Parathyroid adenoma (tissue), 2 donors: Measurements from ENCODE around the gene LYSMD2.

Source experiments
- H2AFZ ChIP-seq: fragments of 300-600 bp; sonication (generic); one replicate; pipeline ENCODE4 v1.7.0; 2017; ENCODE audit warnings: antibody characterized with exemption, mild to moderate bottlenecking
- H3K27ac ChIP-seq: fragments of 300-600 bp; sonication (generic); one replicate; pipeline ENCODE4 v1.7.0; 2017
- H3K27me3 ChIP-seq: fragments of 300-600 bp; sonication (generic); one replicate; pipeline ENCODE4 v1.7.0; 2017; ENCODE audit warnings: low read length; ENCODE audit not compliant: control insufficient read depth, insufficient read depth
- H3K36me3 ChIP-seq: fragments of 300-600 bp; sonication (generic); one replicate; pipeline ENCODE4 v1.7.0; 2017; ENCODE audit warnings: low read length; ENCODE audit not compliant: control insufficient read depth, insufficient read depth
- H3K4me1 ChIP-seq: fragments of 300-600 bp; sonication (generic); one replicate; pipeline ENCODE4 v1.7.0; 2017; ENCODE audit warnings: control low read depth
- H3K4me2 ChIP-seq: fragments of 300-600 bp; sonication (generic); one replicate; pipeline ENCODE4 v1.7.0; 2017; ENCODE audit warnings: low read length
- H3K4me3 ChIP-seq: fragments of 300-600 bp; sonication (generic); one replicate; pipeline ENCODE4 v1.7.0; 2017; ENCODE audit warnings: low read depth, low read length
- H3K79me2 ChIP-seq: fragments of 300-600 bp; sonication (generic); one replicate; pipeline ENCODE4 v1.7.0; 2017; ENCODE audit warnings: control low read depth
- H3K9ac ChIP-seq: fragments of 300-600 bp; sonication (generic); one replicate; pipeline ENCODE4 v1.7.0; 2017; ENCODE audit warnings: mild to moderate bottlenecking
- H3K9me3 ChIP-seq: fragments of 300-600 bp; sonication (generic); one replicate; pipeline ENCODE4 v1.7.0; 2017; ENCODE audit warnings: low read length; ENCODE audit not compliant: control insufficient read depth
- TF ChIP-seq, protein P1 (sequence below): fragments of 300-600 bp; sonication (generic); IDR thresholded peaks from one replicate; pipeline ENCODE4 v1.7.0; 2017; ENCODE audit warnings: antibody characterized with exemption, mild to moderate bottlenecking
- donor health status: primary hyperparathyroidism.

LYSMD2 gene

DNA sequence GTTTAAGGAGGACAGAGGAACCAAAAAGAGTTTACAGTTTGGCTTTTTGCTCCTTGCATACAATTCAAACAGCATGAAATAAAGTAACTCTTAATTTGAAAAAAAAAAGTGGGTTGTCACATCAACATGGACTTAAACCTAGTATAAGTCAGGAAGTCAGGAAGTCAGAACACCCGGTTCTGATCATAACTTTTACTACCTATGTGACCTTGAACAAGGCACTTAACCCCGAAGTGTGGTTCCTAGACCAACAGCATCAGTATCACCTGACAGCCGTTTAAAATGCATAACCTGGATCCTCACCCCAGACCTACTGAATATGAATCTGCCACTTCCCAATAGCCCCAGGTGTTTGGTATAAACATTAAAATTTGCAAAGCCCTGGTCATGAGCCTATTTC is 18.7 kb downstream of the LYSMD2 start:
- no peak overlapping the region for H2AFZ ChIP-seq
- no peak overlapping the region for H3K27ac ChIP-seq
- H3K4me1 ChIP-seq: no peaks in the 10 kb centered on the region
- no peak overlapping the region for H3K4me2 ChIP-seq
- no peaks in the 10 kb centered on the region for H3K79me2 ChIP-seq
- H3K36me3 ChIP-seq: no peaks in the 10 kb centered on the region
- no peak overlapping the region for H3K9ac ChIP-seq
- no peaks in the 10 kb centered on the region for H3K27me3 ChIP-seq
- no peak overlapping the region for H3K4me3 ChIP-seq
- no peaks in the 10 kb centered on the region for H3K9me3 ChIP-seq
- TF ChIP-seq, protein P1, sequence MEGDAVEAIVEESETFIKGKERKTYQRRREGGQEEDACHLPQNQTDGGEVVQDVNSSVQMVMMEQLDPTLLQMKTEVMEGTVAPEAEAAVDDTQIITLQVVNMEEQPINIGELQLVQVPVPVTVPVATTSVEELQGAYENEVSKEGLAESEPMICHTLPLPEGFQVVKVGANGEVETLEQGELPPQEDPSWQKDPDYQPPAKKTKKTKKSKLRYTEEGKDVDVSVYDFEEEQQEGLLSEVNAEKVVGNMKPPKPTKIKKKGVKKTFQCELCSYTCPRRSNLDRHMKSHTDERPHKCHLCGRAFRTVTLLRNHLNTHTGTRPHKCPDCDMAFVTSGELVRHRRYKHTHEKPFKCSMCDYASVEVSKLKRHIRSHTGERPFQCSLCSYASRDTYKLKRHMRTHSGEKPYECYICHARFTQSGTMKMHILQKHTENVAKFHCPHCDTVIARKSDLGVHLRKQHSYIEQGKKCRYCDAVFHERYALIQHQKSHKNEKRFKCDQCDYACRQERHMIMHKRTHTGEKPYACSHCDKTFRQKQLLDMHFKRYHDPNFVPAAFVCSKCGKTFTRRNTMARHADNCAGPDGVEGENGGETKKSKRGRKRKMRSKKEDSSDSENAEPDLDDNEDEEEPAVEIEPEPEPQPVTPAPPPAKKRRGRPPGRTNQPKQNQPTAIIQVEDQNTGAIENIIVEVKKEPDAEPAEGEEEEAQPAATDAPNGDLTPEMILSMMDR: no peak

DNA sequence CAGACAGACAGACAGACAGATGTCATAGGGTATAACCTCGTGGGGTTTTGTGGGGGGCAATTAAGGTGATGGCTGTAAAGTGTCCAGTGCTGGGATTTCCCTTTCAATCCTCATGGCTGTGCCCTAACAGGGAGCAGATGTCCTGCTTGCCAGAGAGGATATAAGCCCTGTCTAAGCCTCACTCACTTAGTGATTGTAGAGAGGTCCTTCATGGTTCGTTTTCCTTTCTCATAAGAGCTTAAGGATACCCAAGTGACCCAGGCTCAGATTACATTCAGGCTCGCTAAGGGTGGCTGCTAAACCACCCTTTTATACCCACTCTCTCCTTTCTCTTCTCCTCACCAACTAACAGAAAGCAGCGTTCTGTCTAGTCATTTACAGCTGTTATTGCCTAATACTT is 19.2 kb downstream of the LYSMD2 start:
- Histone ChIP-seq H3K9me3 (no peaks in the 10 kb centered on the region), H3K27me3 (no peaks in the 10 kb centered on the region), H3K9ac (no peak overlapping the region), H3K4me2 (no peak overlapping the region), H2AFZ (no peak overlapping the region), H3K27ac (no peak overlapping the region), H3K4me1 (no peaks in the 10 kb centered on the region), H3K79me2 (no peaks in the 10 kb centered on the region), H3K36me3 (no peaks in the 10 kb centered on the region), H3K4me3 (no peak overlapping the region)
- TF ChIP-seq, protein P1: no peak

DNA sequence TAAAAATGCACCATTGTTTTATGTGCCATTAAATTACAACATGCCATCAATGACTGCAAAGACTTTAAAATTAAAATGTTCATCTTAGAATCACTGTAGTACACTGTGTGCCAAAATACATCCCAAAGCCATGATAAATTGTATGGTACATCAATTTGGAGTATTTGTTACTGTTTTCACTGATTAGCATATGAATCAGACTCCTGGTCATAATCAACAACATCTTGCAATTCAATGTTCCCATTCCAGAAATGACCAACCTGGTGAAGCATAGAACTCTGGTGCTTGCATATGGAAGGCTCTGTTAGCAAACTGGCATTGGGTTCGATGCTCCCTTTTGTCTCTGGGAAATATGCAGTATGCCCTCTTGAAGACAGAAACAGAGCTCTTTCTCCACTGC is 22.5 kb downstream of the LYSMD2 start:
- no peak overlapping the region for H3K27ac ChIP-seq
- TF ChIP-seq, protein P1: no peak
- H3K9me3 ChIP-seq: no peaks in the 10 kb centered on the region
- H2AFZ ChIP-seq: no peak overlapping the region
- no peak overlapping the region for H3K9ac ChIP-seq
- H3K36me3 ChIP-seq: no peaks in the 10 kb centered on the region
- no peak overlapping the region for H3K4me3 ChIP-seq
- H3K79me2 ChIP-seq: no peaks in the 10 kb centered on the region
- no peaks in the 10 kb centered on the region for H3K4me1 ChIP-seq
- no peak overlapping the region for H3K4me2 ChIP-seq
- no peaks in the 10 kb centered on the region for H3K27me3 ChIP-seq

DNA sequence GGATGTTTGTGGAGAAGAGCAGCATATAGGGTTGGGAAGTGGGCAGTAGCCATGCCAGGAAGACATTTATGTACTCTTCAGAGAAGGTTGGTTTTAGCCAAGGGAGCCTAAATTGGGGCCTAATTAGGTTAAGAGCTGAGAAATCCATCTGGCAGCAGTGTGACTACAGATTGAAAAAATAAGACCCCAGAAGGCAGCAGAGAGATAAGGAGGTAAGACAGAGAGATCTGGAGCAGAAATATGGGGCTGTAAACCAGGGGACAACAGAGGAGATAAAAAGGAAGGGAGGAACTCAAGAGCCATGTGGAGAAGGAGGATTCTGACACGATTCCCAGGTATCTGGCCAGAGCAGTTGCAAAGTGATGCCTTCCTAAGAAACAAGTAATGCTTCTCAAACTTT is 23.3 kb downstream of the LYSMD2 start:
- H3K9ac ChIP-seq: no peak overlapping the region
- TF ChIP-seq, protein P1: no peak
- H3K4me1 ChIP-seq: no peaks in the 10 kb centered on the region
- no peaks in the 10 kb centered on the region for H3K79me2 ChIP-seq
- no peaks in the 10 kb centered on the region for H3K9me3 ChIP-seq
- H3K27me3 ChIP-seq: no peaks in the 10 kb centered on the region
- no peak overlapping the region for H3K4me3 ChIP-seq
- no peak overlapping the region for H3K4me2 ChIP-seq
- H2AFZ ChIP-seq: no peak overlapping the region
- H3K36me3 ChIP-seq: no peaks in the 10 kb centered on the region
- no peak overlapping the region for H3K27ac ChIP-seq

DNA sequence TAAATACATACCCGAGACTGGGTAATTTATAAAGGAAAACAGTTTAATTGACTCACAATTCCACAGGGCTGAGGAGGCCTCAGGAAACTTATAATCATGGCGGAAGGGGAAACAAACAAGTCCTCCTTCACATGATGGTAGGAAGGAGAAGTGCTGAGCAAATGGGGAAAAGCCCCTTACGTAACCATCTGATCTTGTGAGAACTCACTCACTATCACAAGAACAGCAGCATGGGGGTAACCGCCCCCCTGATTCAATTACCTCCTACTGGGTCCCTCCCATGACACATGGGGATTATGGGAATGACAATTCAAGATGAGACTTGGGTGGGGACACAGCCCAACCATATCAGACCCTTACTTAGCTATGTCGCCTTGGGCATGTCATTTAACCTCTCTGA is 28.4 kb downstream of the LYSMD2 start:
- Histone ChIP-seq H3K36me3 (no peaks in the 10 kb centered on the region), H3K79me2 (no peaks in the 10 kb centered on the region), H3K9me3 (no peaks in the 10 kb centered on the region), H3K4me1 (no peaks in the 10 kb centered on the region), H3K4me2 (no peak overlapping the region), H2AFZ (no peak overlapping the region), H3K4me3 (no peak overlapping the region), H3K27me3 (no peaks in the 10 kb centered on the region), H3K9ac (no peak overlapping the region), H3K27ac (no peak overlapping the region)
- TF ChIP-seq, protein P1: no peak
